ENCODE measurements around the gene RHOT2.

- TF ChIP-seq EP300 (IDR thresholded peaks at IDR 0.05) (no peak), POLR2A (IDR thresholded peaks at IDR 0.05) (no peak)
- TF ChIP-seq, protein P1, sequence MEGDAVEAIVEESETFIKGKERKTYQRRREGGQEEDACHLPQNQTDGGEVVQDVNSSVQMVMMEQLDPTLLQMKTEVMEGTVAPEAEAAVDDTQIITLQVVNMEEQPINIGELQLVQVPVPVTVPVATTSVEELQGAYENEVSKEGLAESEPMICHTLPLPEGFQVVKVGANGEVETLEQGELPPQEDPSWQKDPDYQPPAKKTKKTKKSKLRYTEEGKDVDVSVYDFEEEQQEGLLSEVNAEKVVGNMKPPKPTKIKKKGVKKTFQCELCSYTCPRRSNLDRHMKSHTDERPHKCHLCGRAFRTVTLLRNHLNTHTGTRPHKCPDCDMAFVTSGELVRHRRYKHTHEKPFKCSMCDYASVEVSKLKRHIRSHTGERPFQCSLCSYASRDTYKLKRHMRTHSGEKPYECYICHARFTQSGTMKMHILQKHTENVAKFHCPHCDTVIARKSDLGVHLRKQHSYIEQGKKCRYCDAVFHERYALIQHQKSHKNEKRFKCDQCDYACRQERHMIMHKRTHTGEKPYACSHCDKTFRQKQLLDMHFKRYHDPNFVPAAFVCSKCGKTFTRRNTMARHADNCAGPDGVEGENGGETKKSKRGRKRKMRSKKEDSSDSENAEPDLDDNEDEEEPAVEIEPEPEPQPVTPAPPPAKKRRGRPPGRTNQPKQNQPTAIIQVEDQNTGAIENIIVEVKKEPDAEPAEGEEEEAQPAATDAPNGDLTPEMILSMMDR (IDR thresholded peaks at IDR 0.05), result no peak
These were observed 10.4 kb upstream of the RHOT2 start for GRCh38 chr16:657487-657886.
